ENCODE measurements around the gene ASPG. TPM values are rescaled to one million over a fixed set of nuclear protein-coding genes. Genes with fewer than 3 reads are reported as not detected.

The ASPG gene
- total RNA-seq, 1 experiment from 2014 or later = 3.4 TPM

DNA sequence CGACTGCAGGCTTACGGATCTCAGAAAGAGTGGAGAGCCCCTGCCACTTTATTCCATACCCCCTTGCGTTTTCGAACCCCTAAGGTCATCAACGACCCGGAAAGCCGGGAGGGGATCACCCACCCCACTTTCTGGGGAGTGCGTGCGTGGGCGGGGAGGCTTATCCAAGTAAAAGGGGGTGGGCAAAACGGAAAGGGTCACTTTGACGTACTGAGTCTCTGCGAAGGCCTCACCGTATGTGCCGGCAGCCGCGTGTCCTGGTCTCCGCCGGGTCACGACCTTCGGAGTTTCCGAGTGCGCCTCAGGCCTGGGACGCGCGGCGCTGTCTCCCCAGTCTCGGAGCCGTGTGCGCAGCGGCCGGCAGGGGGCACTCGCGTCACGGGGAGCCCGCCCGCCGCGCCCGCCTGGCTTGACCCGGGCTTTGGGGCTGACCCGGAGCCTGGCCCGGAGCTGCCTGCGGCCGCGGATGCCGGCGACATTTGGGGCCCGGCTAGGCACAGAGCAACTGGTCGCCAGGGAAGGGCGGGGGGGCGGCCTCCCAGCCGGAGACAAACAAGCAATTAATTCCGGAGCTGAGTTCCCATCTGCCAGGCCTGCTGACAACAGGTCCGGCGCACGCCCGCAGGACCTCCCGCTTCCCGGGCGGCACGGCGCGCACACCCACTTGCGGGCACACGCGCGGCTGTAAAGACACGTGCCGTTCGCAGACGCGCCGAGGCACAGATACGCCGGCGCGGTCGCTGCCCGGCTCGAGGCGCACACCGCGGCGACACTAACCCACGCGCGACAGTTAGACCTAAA is 52.0 kb downstream of the ASPG start (continued):
- TF ChIP-seq, protein P1, sequence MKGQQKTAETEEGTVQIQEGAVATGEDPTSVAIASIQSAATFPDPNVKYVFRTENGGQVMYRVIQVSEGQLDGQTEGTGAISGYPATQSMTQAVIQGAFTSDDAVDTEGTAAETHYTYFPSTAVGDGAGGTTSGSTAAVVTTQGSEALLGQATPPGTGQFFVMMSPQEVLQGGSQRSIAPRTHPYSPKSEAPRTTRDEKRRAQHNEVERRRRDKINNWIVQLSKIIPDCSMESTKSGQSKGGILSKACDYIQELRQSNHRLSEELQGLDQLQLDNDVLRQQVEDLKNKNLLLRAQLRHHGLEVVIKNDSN (CRISPR knock-in tag; IDR thresholded peaks at IDR 0.05) = peak; percentile 58; the same call in 1 of the 2 replicates
- TF ChIP-seq NFATC4 (CRISPR knock-in tag; IDR thresholded peaks at IDR 0.05) (no peak), NFYB (CRISPR knock-in tag; conservative IDR thresholded peaks at IDR 0.05; ENCODE audit: low read depth) (no peak), ZNF263 (CRISPR knock-in tag; IDR thresholded peaks at IDR 0.05; ENCODE audit: low read depth) (no peak), TEAD4 (CRISPR knock-in tag; IDR thresholded peaks at IDR 0.05) (no peak), EMX1 (CRISPR knock-in tag; IDR thresholded peaks at IDR 0.05) (no peak), NFE2L1 (CRISPR knock-in tag; IDR thresholded peaks at IDR 0.05) (no peak), SMAD3 (CRISPR knock-in tag; IDR thresholded peaks at IDR 0.05; ENCODE audit: borderline replicate concordance) (no peak), ZNF138 (CRISPR knock-in tag; conservative IDR thresholded peaks at IDR 0.05) (0 out of 2 replicates have a peak, but pooled peaks have one; percentile 19), ZNF423 (CRISPR knock-in tag; IDR thresholded peaks at IDR 0.05) (no peak), ZNF532 (CRISPR knock-in tag; IDR thresholded peaks at IDR 0.05; ENCODE audit: borderline replicate concordance) (no peak), E2F4 (CRISPR knock-in tag; IDR thresholded peaks at IDR 0.05; ENCODE audit: borderline replicate concordance, low read depth) (no peak), KAT7 (CRISPR knock-in tag; IDR thresholded peaks at IDR 0.05; ENCODE audit: borderline replicate concordance) (peak; percentile 67; the same call in 1 of the 2 replicates), ZNF219 (CRISPR knock-in tag; IDR thresholded peaks at IDR 0.05; ENCODE audit: borderline replicate concordance) (peak; percentile 75; the same call in 1 of the 2 replicates), ZNF317 (CRISPR knock-in tag; IDR thresholded peaks at IDR 0.05; ENCODE audit: borderline replicate concordance, low read depth) (0 out of 2 replicates have a peak, but pooled peaks have one; percentile 26)

DNA sequence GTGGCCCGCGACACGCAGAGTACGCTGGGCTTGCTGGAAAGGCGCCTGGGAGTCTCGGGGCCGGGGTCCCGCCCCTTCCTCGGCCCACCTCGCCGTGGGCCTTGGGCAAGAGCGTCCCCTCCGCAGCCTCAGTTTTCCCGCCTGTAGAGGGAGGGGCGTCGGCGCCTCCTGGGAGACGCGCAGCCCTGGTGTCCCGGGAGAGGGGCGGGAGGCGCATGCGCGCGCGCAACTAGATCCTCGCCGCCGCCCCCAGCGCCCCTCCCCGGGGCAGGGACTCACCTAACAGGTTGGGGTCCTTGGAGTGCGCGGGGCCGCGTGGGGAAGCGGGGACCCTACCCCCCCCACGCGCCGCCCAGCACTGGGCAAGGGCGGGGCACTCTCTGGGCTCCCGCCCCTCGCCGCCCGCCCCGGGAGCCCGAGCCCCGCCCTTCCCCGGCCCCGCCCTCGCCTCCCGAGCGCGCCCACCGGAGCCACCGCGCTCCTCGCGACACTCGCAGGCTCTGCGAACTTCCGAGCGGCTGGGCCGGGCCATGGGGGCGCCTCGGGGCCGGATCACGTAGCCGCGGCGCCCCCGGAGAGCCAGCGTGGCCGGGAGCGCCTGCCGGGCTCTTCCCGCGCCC is 52.7 kb downstream of the ASPG start, which contains the start of gene KIF26A:
Gene KIF26A, plus strand, starts transcription at position 490 of the 620 bp plus-strand sequence. CDS start 136 bp downstream, outside the sequence.
- Mint-ChIP-seq H3K4me1 (peaks cover 26% of the 10 kb centered on the region), H3K4me3 (peak within 1 kb of the TSS; percentile 71), H3K27me3 (ENCODE audit: low read depth) (peaks cover 25% of the 10 kb centered on the region), H3K27ac (no peak within 1 kb of the TSS), H3K9me3 (no peaks in the 10 kb centered on the region), H3K36me3 (no peaks in the 10 kb centered on the region)
- ChIA-PET CTCF (interaction anchor here (0.6 to 1.9 kb wide), 32 partner anchors 9 to 502 kb away, joined by 3 to 21 read pairs (median 5); partner anchors contain the start of gene ASPG), POLR2A (no interaction called here)
- peak; percentile 45 for ATAC-seq
- peak; percentile 67 for DNase-seq (ENCODE audit: low spot score)
- TF ChIP-seq USF2 (CRISPR knock-in tag; IDR thresholded peaks at IDR 0.05) (0 out of 2 replicates have a peak, but pooled peaks have one; percentile 6), ZNF532 (CRISPR knock-in tag; IDR thresholded peaks at IDR 0.05; ENCODE audit: borderline replicate concordance) (no peak), ZNF423 (CRISPR knock-in tag; IDR thresholded peaks at IDR 0.05) (peak; percentile 19; the same call in 1 of the 2 replicates), GTF2I (CRISPR knock-in tag; conservative IDR thresholded peaks at IDR 0.05) (no peak), OVOL2 (CRISPR knock-in tag; IDR thresholded peaks at IDR 0.05; ENCODE audit: borderline replicate concordance) (no peak)
- TF ChIP-seq, protein P1 (CRISPR knock-in tag; IDR thresholded peaks at IDR 0.05) = peak; percentile 5; the same call in 1 of the 2 replicates
